ENCODE results near the gene MIEF2. TPM values are rescaled to one million over a fixed set of nuclear protein-coding genes. Genes with fewer than 3 reads are reported as not detected.

MIEF2 gene
- total RNA-seq, 4 donors from 2014 or later, result 2.9 to 9.5 (median 5.7) TPM

GRCh38 chr17:18245038-18245776, 15.3 kb upstream of the MIEF2 start:
- TF ChIP-seq CTCF (IDR thresholded peaks at IDR 0.05), result no peak
- no peak for ATAC-seq (ENCODE audit: low FRiP score)
- DNase-seq (ENCODE audit: low spot score), result no peak

- ATAC-seq (ENCODE audit: low FRiP score) (no peak), DNase-seq (ENCODE audit: low spot score) (no peak)
- no peak for TF ChIP-seq CTCF (IDR thresholded peaks at IDR 0.05)
These were observed 14.2 kb upstream of the MIEF2 start for GRCh38 chr17:18246109-18246725.

- ATAC-seq (ENCODE audit: low FRiP score) (peak; percentile 57), DNase-seq (ENCODE audit: low spot score) (peak; percentile 48)
- TF ChIP-seq CTCF (IDR thresholded peaks at IDR 0.05), result no peak
These were observed 13.4 kb upstream of the MIEF2 start for GRCh38 chr17:18246880-18247612.

- DNase-seq (ENCODE audit: low spot score) (no peak), ATAC-seq (ENCODE audit: low FRiP score) (peak; percentile 4)
- no peak for TF ChIP-seq CTCF (IDR thresholded peaks at IDR 0.05)
These were observed 12.9 kb upstream of the MIEF2 start for GRCh38 chr17:18247613-18248001.

- DNase-seq (ENCODE audit: low spot score) (no peak), ATAC-seq (ENCODE audit: low FRiP score) (peak; percentile 22)
- TF ChIP-seq CTCF (IDR thresholded peaks at IDR 0.05), result no peak
These were observed 12.1 kb upstream of the MIEF2 start for GRCh38 chr17:18248300-18248731.

- no peak for TF ChIP-seq CTCF (IDR thresholded peaks at IDR 0.05)
- ATAC-seq (ENCODE audit: low FRiP score) (no peak), DNase-seq (ENCODE audit: low spot score) (no peak)
These were observed 11.7 kb upstream of the MIEF2 start for GRCh38 chr17:18248811-18249210.
